OCI-LY7 (cell line): ENCODE measurements around the gene OTUD5.

Experiments used
- EZH2phosphoT487 ChIP-seq: fragments of 200-600 bp; sonication (generic); IDR thresholded peaks from 2 replicates; pipeline ENCODE4 v1.6.1; 2018; ENCODE audit warnings: low read depth, borderline replicate concordance, mild to moderate bottlenecking, mixed run types, antibody characterized with exemption, low read length, moderate library complexity, mixed read lengths
- TF ChIP-seq, protein P1 (sequence below): fragments of 200-600 bp; sonication (generic); conservative IDR thresholded peaks from 2 replicates; pipeline ENCODE4 v1.5.1; 2014; ENCODE audit warnings: mild to moderate bottlenecking, antibody characterized with exemption, low read length, moderate library complexity, mixed read lengths

DNA sequence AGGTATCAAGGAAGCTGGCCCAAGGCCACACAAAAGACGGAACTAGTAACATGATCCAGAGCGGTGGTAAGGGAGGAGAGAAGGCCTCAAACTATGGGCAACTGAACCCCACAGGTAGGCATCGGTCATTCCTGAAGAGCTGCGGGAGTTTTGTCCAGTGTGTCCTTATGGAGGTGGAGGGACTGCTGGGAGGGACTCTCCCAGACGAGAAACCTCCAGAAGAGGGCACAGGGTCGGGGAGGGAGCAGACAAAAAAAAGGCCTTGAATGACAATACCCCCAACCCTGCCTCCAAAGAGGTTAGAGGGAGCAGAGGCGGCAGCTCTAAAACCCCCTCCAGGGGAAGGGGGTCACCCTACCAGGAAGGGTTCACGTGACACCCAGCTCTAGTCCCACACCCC lies 53.2 kb downstream of the OTUD5 start:
- TF ChIP-seq, protein P1, sequence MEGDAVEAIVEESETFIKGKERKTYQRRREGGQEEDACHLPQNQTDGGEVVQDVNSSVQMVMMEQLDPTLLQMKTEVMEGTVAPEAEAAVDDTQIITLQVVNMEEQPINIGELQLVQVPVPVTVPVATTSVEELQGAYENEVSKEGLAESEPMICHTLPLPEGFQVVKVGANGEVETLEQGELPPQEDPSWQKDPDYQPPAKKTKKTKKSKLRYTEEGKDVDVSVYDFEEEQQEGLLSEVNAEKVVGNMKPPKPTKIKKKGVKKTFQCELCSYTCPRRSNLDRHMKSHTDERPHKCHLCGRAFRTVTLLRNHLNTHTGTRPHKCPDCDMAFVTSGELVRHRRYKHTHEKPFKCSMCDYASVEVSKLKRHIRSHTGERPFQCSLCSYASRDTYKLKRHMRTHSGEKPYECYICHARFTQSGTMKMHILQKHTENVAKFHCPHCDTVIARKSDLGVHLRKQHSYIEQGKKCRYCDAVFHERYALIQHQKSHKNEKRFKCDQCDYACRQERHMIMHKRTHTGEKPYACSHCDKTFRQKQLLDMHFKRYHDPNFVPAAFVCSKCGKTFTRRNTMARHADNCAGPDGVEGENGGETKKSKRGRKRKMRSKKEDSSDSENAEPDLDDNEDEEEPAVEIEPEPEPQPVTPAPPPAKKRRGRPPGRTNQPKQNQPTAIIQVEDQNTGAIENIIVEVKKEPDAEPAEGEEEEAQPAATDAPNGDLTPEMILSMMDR = no peak
- no peak for TF ChIP-seq EZH2phosphoT487
